RWPE2 (cell line): Measurements from ENCODE around the gene NR2F1-AS1.

ENCODE experiments used
- ATAC-seq: fragments of 200-7000 bp; cut with Tn5 transposase; 3 replicates; pipeline ENCODE4 v1.9.1; 2021; ENCODE audit warnings: low read depth
- DNase-seq: peaks from one replicate; pipeline ENCODE4 v3.0.0-alpha.2; 2020; ENCODE audit warnings: low spot score
- H3K27ac ChIP-seq: fragments of 450-650 bp; 2 replicates; pipeline ENCODE4 v1.5.1; 2017; ENCODE audit warnings: mild to moderate bottlenecking; ENCODE audit not compliant: poor library complexity, severe bottlenecking
- H3K27me3 ChIP-seq: fragments of 250-450 bp; sonication (Bioruptor Pico); 2 replicates; pipeline ENCODE4 v1.5.1; 2021; ENCODE audit warnings: mild to moderate bottlenecking, moderate library complexity; ENCODE audit not compliant: insufficient read depth, poor library complexity, severe bottlenecking
- H3K36me3 ChIP-seq: fragments of 250-450 bp; sonication (Bioruptor Pico); 2 replicates; pipeline ENCODE4 v1.5.1; 2020; ENCODE audit warnings: low read depth, mild to moderate bottlenecking, moderate library complexity
- H3K4me1 ChIP-seq: fragments of 250-450 bp; sonication (Bioruptor Pico); 2 replicates; pipeline ENCODE4 v1.5.1; 2021; ENCODE audit warnings: mild to moderate bottlenecking, moderate library complexity; ENCODE audit not compliant: insufficient read depth, poor library complexity, severe bottlenecking
- H3K4me3 ChIP-seq: fragments of 250-450 bp; sonication (Bioruptor Pico); 2 replicates; pipeline ENCODE4 v1.5.1; 2021; ENCODE audit warnings: mild to moderate bottlenecking, moderate library complexity; ENCODE audit not compliant: severe bottlenecking
- H3K9me3 ChIP-seq: fragments of 250-450 bp; sonication (Bioruptor Pico); 2 replicates; pipeline ENCODE4 v1.5.1; 2021; ENCODE audit warnings: mild to moderate bottlenecking, moderate library complexity; ENCODE audit not compliant: severe bottlenecking
- TF ChIP-seq, protein P1 (sequence below): fragments of 450-650 bp; IDR thresholded peaks from one replicate; pipeline ENCODE4 v1.5.1; 2017; ENCODE audit warnings: mild to moderate bottlenecking, moderate library complexity; ENCODE audit not compliant: poor library complexity, severe bottlenecking

Gene NR2F1-AS1

GRCh38 chr5:93411716-93412115 lies 169.3 kb downstream of the NR2F1-AS1 start:
- H3K27me3 ChIP-seq = no peaks in the 10 kb centered on the region
- H3K36me3 ChIP-seq = no peaks in the 10 kb centered on the region
- TF ChIP-seq, protein P1, sequence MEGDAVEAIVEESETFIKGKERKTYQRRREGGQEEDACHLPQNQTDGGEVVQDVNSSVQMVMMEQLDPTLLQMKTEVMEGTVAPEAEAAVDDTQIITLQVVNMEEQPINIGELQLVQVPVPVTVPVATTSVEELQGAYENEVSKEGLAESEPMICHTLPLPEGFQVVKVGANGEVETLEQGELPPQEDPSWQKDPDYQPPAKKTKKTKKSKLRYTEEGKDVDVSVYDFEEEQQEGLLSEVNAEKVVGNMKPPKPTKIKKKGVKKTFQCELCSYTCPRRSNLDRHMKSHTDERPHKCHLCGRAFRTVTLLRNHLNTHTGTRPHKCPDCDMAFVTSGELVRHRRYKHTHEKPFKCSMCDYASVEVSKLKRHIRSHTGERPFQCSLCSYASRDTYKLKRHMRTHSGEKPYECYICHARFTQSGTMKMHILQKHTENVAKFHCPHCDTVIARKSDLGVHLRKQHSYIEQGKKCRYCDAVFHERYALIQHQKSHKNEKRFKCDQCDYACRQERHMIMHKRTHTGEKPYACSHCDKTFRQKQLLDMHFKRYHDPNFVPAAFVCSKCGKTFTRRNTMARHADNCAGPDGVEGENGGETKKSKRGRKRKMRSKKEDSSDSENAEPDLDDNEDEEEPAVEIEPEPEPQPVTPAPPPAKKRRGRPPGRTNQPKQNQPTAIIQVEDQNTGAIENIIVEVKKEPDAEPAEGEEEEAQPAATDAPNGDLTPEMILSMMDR = no peak
- ATAC-seq (no peak), DNase-seq (no peak)
- H3K9me3 ChIP-seq = no peaks in the 10 kb centered on the region
- no peak overlapping the region for H3K4me3 ChIP-seq
- H3K27ac ChIP-seq = no peak overlapping the region
- H3K4me1 ChIP-seq = no peaks in the 10 kb centered on the region

DNA sequence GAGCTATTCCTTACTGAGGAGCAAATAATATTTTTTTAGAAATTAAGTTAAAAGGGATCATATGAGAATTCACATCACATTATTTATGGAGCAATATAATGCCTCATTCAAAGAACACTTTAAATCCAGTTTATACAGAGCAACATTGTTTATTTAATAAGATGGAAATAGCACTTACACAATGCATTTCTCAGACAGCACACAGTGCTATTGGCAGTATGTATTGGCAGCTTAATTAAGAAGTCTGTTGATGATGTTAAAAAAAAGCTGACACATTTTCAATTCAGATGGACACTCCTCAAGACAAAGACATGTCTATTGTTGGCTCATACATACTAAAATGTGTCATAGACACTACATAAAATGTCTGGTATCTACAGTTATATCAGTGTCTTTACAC lies 171.3 kb downstream of the NR2F1-AS1 start:
- no peaks in the 10 kb centered on the region for H3K27me3 ChIP-seq
- no peak for ATAC-seq
- no peaks in the 10 kb centered on the region for H3K9me3 ChIP-seq
- no peaks in the 10 kb centered on the region for H3K36me3 ChIP-seq
- TF ChIP-seq, protein P1 = no peak
- no peaks in the 10 kb centered on the region for H3K4me1 ChIP-seq
- no peak overlapping the region for H3K4me3 ChIP-seq
- H3K27ac ChIP-seq = no peak overlapping the region
- DNase-seq = no peak

DNA sequence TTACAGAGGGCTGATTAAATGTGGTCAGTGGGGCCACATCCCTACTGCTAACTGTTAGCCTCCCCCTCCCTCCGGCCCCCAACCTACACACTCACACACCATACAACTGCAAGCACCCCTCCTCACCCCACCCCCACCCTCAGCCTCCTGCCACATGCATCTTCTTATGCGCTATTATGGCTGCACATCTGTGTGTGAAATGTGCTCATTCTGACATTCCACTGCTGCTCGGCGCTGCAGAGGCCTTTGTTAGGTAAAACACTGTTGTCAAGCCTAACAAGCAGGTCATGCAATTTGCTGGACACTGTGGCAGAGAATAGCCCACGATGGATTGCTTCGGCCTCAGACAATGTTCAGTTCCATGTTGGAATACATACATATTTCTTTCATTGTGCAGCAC lies 173.6 kb downstream of the NR2F1-AS1 start:
- DNase-seq = no peak
- ATAC-seq = no peak
- no peaks in the 10 kb centered on the region for H3K27me3 ChIP-seq
- H3K4me3 ChIP-seq = no peak overlapping the region
- TF ChIP-seq, protein P1 = no peak
- H3K36me3 ChIP-seq = no peaks in the 10 kb centered on the region
- H3K27ac ChIP-seq = no peak overlapping the region
- no peaks in the 10 kb centered on the region for H3K4me1 ChIP-seq
- no peaks in the 10 kb centered on the region for H3K9me3 ChIP-seq

DNA sequence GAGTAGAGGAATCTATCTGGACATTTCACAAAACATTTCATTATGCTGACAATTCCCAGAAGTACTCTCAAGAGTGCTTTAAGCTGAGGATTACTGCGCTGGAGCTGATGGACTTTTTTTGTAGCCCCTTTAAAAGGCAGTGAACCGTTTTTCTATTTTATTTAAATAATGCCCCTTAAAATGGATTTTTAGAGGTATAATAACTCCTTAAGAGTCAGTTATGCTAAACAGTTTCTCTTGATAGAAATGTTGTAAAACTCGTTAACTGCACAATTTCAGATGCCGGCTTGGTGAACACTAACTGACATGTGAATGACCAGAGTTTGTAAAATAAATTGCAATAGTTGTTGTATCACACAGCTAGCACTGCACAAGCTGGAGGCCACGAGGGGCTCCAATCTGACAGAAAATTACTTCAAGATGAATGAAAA lies 174.0 kb downstream of the NR2F1-AS1 start:
- H3K27me3 ChIP-seq = no peaks in the 10 kb centered on the region
- TF ChIP-seq, protein P1 = no peak
- H3K4me1 ChIP-seq = no peaks in the 10 kb centered on the region
- DNase-seq = no peak
- no peak for ATAC-seq
- H3K27ac ChIP-seq = no peak overlapping the region
- no peaks in the 10 kb centered on the region for H3K36me3 ChIP-seq
- H3K4me3 ChIP-seq = no peak overlapping the region
- no peaks in the 10 kb centered on the region for H3K9me3 ChIP-seq

DNA sequence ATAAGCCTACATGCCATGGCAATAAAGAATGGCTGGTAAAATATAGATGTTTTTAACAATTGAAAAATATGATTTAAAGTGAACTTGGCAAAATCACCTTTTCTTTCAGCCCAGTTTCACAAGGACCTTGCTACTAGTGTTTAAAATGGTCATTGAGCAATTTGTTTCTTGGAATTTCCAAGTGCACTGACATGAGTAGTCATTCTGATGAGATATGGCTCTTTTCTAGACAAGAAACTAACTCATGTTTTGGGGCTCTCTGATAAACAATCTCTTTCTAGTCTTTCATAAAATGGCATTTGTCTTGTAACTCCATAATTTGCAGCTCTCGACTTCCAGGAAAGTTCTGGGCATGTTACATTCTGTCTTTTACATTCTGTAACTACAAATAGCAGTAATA lies 176.8 kb downstream of the NR2F1-AS1 start:
- Histone ChIP-seq H3K27ac (no peak overlapping the region), H3K27me3 (no peaks in the 10 kb centered on the region), H3K36me3 (no peaks in the 10 kb centered on the region), H3K4me1 (no peaks in the 10 kb centered on the region), H3K9me3 (no peaks in the 10 kb centered on the region), H3K4me3 (no peak overlapping the region)
- ATAC-seq (no peak), DNase-seq (no peak)
- TF ChIP-seq, protein P1 = no peak
